Esophagus (tissue), 2 donors: ENCODE results near the gene RARB. TPM values are rescaled to one million over a fixed set of nuclear protein-coding genes. Genes with fewer than 3 reads are reported as not detected.

Experiments used
- H3K27ac ChIP-seq, 2 donors: one replicate each; pipeline ENCODE4 v1.5.1; 2013; ENCODE audit warnings: low read depth in 2 of 2, mild to moderate bottlenecking in 2 of 2, inconsistent platforms in 1 of 2, low read length in 1 of 2, moderate library complexity in 1 of 2
- H3K27me3 ChIP-seq, 2 donors: one replicate each; pipeline ENCODE4 v1.6.1; 2013; ENCODE audit warnings: low read length in 2 of 2, control low read depth in 1 of 2, mild to moderate bottlenecking in 1 of 2; ENCODE audit not compliant: insufficient read depth in 2 of 2, control insufficient read depth in 1 of 2
- H3K36me3 ChIP-seq, 2 donors: one replicate each; pipeline ENCODE4 v1.6.1; 2013; ENCODE audit warnings: low read length in 1 of 2; ENCODE audit not compliant: control insufficient read depth in 2 of 2, insufficient read depth in 2 of 2
- H3K4me1 ChIP-seq, 2 donors: one replicate each; pipeline ENCODE4 v1.6.1; 2013; ENCODE audit warnings: low read length in 1 of 2; ENCODE audit not compliant: control insufficient read depth in 2 of 2, insufficient read depth in 2 of 2
- H3K4me3 ChIP-seq, 2 donors: one replicate each; pipeline ENCODE4 v1.5.1; 2013; ENCODE audit warnings: low read length in 2 of 2, mild to moderate bottlenecking in 2 of 2, low read depth in 1 of 2, moderate library complexity in 1 of 2
- H3K9me3 ChIP-seq, 2 donors: one replicate each; pipeline ENCODE4 v1.6.1; 2013; ENCODE audit warnings: mild to moderate bottlenecking in 2 of 2, low read depth in 1 of 2, low read length in 1 of 2, moderate library complexity in 1 of 2; ENCODE audit not compliant: control insufficient read depth in 2 of 2, insufficient read depth in 1 of 2
- WGBS, 2 donors: extraction: QIAGEN DNeasy Blood & Tissue Kit; methylation state at CpG; one replicate each; pipeline ENCODE4 v1.1.7; 2013; 5-methylcytosine and 5-hydroxymethylcytosine counted together
- polyA plus RNA-seq, 2 donors: library from polyadenylated mRNA; stranded (reverse); fragments of 200-250 nt; gene quantifications; one replicate each; pipeline ENCODE4 v1.2.3, GENCODE V29; 2013
- donor health status: healthy with polysubstance abuse.
- donor health status: Bipolar disorder and iron deficiency.

The RARB gene
- polyA plus RNA-seq, 2 donors, result 1.6 to 2.2 TPM

GRCh38 chr3:25452740-25453139, 24.7 kb downstream of the RARB start:
- Histone ChIP-seq H3K9me3 (no peaks in the 10 kb centered on the region), H3K4me3 (no peak overlapping the region), H3K4me1 (peaks cover 0 to 5% of the 10 kb centered on the region in 2 donors), H3K27me3 (no peaks in the 10 kb centered on the region), H3K36me3 (no peaks in the 10 kb centered on the region), H3K27ac (no peak overlapping the region)
- WGBS, 2 donors, result 60 to 70% methylated on average over 2 of the region's 2 CpGs

DNA sequence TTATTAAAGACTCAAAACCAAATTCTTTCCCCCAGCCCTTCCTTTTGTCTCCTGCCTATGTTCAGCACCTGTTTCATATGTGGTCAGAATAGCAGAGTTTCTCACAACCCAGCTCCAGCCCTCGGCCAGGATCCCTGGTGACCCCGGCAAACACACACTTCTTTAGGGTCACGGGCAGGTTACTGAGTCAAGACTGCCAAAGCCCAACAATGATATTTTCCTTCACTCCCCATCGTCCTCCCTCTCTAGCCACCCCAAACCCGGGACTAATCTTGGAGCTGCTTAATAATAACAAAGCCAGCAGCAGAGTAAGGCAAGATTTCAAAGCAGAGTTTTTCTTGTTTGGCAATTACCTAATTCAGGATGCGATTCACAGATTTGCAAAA, 25.5 kb downstream of the RARB start:
- Histone ChIP-seq H3K27me3 (no peaks in the 10 kb centered on the region), H3K9me3 (no peaks in the 10 kb centered on the region), H3K36me3 (no peaks in the 10 kb centered on the region), H3K4me1 (peaks cover 0 to 5% of the 10 kb centered on the region in 2 donors), H3K27ac (peak overlapping the region; percentile 8 to 60), H3K4me3 (no peak overlapping the region)
- 50 to 69% methylated on average over 6 of the region's 6 CpGs for WGBS, 2 donors

DNA sequence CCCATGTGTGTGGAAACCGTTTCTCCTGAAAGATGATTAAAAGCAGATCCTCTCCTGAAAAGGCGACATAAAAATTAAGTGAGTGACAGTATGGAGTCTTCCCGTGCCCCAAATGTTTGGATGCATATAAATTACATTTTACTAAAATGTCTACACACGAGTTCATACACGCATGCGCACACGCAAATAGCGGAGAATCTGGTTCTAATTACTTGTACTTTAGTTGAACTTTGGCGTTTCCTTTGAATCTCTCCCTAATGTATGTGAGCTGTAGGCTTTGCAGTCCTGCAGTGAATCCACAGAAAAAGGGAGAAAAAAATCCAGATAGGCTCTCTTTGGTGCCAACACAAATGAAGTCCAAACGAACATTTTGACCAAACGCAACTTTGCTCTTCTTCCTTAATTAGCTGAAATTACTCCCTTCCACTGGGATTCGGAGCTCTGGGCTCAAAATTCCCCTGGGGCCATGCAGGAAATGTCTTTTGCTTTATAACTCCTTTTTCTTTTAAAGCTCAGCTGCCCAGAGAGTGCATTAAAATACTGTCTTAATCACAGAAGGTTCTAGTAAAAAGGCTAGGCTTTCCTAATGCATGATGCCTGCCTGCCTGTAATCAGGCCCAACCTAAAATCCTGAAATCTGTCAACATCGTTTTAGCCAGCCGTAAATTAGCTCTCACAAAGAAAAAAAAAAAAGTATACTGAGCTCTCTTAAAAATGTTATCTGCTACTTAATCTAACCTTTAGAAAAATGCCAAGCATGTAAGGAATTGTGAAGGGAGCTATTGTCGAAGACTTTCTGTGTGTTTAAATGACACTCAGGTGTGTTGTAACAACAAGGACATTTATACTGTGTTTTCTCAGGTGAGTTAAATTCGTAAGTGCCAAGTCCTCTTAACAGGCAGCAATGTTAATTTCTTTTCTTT, 26.2 kb downstream of the RARB start:
- no peak overlapping the region for H3K4me3 ChIP-seq
- H3K4me1 ChIP-seq, result no peaks in the 10 kb centered on the region
- peak overlapping the region; percentile 8 to 31 for H3K27ac ChIP-seq

GRCh38 chr3:25455441-25456132, 27.5 kb downstream of the RARB start:
- Histone ChIP-seq H3K27me3 (no peaks in the 10 kb centered on the region), H3K27ac (peak overlapping the region; percentile 34 to 61), H3K4me1 (no peaks in the 10 kb centered on the region), H3K9me3 (no peaks in the 10 kb centered on the region), H3K36me3 (no peaks in the 10 kb centered on the region), H3K4me3 (no peak overlapping the region)
- WGBS, 2 donors, result 57 to 65% methylated on average over 8 of the region's 8 CpGs

More for the DNA sequence above, 26.2 kb downstream of the RARB start:
- no peaks in the 10 kb centered on the region for H3K9me3 ChIP-seq
- no peaks in the 10 kb centered on the region for H3K27me3 ChIP-seq
- H3K36me3 ChIP-seq, result no peaks in the 10 kb centered on the region
- WGBS, 2 donors, result 51 to 66% methylated on average over 16 of the region's 16 CpGs

DNA sequence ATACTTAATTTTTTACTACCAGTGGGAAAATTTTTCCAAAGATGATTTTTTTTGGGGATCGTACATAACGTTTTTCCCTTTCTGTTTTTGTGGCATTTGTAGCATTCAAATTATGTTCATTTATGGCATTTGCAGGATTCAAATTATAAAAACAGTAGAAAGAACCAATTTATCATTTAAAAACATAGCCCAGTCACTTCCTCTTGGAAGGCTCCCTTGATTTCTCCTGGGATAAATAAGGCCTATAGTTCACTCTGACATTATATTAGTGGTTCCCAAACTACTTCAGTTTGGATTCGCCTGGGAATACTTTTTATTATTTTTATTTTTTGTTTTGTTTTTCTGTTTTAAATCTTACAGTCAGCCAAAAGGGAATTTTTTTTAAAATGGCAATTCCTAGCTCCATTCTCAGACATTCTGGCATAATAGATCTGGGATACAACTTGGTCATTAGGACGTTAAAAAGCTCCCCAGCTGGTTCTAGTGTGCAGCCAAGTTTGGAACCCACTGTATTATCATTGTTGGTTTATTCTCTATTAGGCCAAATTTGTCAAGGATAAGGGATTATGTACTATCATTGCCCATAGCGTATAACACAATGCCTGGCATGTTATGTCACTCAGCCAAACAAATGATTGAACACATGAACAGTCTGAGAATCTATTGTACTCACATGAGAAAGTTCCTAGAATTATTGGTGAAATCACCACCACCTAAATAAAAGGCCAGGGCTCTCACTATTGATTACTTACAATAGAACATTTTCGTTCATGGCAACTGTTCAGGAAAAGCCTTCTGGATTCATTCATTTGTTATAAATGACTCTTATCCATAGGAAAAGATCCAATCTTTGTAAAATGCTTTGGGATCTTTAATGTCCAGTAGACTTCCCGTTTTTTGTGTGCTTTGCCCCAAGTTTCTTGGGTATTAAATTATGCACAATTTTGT, 28.9 kb downstream of the RARB start:
- no peaks in the 10 kb centered on the region for H3K9me3 ChIP-seq
- H3K27me3 ChIP-seq, result no peaks in the 10 kb centered on the region
- whole genome bisulfite sequencing, 2 donors, result 61 to 66% methylated on average over 7 of the region's 7 CpGs
- no peak overlapping the region for H3K4me3 ChIP-seq
- peaks cover 0 to 2% of the 10 kb centered on the region in 2 donors for H3K4me1 ChIP-seq
- H3K27ac ChIP-seq, result peak overlapping the region in 1 of 2 donors; percentile 17
- H3K36me3 ChIP-seq, result no peaks in the 10 kb centered on the region

DNA sequence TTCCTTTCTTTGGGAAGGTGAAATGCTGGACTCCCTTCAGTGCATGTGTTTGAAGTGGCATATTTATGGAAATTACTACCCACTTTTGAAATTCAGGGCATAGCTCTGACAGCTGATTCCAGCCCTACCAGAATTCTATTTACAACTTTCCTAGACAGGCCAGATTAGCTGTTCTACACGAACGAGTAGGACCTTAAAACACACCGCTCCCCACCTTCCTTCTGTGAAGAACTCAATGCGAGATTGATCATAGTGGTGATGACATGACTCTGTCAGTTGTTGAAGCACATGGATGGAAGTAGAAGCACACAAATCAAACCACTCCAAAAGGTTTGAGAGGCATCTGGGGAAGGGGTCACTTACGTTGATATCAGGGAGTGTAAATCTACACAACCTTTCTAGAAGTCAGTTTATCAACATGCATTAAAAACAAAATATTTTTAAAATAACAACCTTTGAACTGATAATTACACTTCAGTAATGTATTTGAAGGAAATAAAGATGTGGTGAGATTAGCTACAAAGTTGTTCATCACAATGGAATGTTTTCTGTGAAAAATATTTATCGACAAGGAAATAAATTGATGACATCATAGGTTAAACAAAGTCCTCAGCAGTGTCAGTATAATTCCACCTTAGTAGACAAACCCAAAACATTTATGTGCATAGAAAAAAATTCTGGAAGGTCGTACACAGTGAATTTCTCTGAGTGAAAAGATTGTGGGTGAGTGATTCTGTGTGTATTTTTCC, 29.8 kb downstream of the RARB start:
- peaks cover 0 to 5% of the 10 kb centered on the region in 2 donors for H3K4me1 ChIP-seq
- H3K36me3 ChIP-seq, result no peaks in the 10 kb centered on the region
- H3K9me3 ChIP-seq, result no peaks in the 10 kb centered on the region
- H3K4me3 ChIP-seq, result no peak overlapping the region
- 60 to 65% methylated on average over 7 of the region's 7 CpGs for WGBS, 2 donors
- no peaks in the 10 kb centered on the region for H3K27me3 ChIP-seq
- H3K27ac ChIP-seq, result peak overlapping the region; percentile 17 to 42

GRCh38 chr3:25458420-25458814, 30.4 kb downstream of the RARB start:
- H3K4me1 ChIP-seq, result peaks cover 0 to 5% of the 10 kb centered on the region in 2 donors
- no peaks in the 10 kb centered on the region for H3K36me3 ChIP-seq
- H3K27me3 ChIP-seq, result no peaks in the 10 kb centered on the region
- WGBS, 2 donors, result 59 to 67% methylated on average over 2 of the region's 2 CpGs
- no peak overlapping the region for H3K27ac ChIP-seq
- H3K9me3 ChIP-seq, result no peaks in the 10 kb centered on the region
- no peak overlapping the region for H3K4me3 ChIP-seq

DNA sequence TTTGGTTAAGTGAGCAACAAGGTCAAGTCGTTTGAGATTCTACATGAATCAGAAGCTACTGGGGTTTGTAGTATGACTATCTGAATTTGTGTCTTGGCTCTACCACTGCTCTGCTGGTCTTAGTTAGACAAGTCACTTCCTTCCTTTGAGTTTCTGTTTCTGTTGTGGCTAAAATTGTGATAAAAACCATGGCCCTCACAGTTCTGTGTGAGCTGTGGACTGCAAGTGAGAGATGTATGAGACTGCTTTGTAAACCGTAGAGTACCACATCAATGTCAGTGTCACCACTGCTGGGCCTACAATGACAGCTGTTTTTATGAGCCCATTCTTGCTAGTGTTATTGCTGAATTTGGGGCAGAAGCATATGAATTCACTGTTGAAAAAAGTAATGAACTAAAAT, 32.7 kb downstream of the RARB start:
- peaks cover 0 to 5% of the 10 kb centered on the region in 2 donors for H3K4me1 ChIP-seq
- WGBS, 2 donors, result 59 to 68% methylated on average over 2 of the region's 2 CpGs
- H3K27me3 ChIP-seq, result no peaks in the 10 kb centered on the region
- no peaks in the 10 kb centered on the region for H3K36me3 ChIP-seq
- H3K4me3 ChIP-seq, result no peak overlapping the region
- no peaks in the 10 kb centered on the region for H3K9me3 ChIP-seq
- H3K27ac ChIP-seq, result no peak overlapping the region
